HepG2 (cell line): Measurements from ENCODE around the gene BTBD19. TPM values are rescaled to one million over a fixed set of nuclear protein-coding genes. Genes with fewer than 3 reads are reported as not detected.

Experiments used
- ATF7 ChIP-seq, 2 experiments: fragments of 450-650 bp in 1 of 2; sonication (generic) in 1 of 2; formaldehyde crosslinking in 1 of 2; IDR thresholded peaks; 2 replicates each; pipeline versions ENCODE4 v1.4.0 to v1.6.1; 2016 to 2020; ENCODE audit warnings: antibody characterized with exemption in 1 of 2, mild to moderate bottlenecking in 1 of 2, missing genetic modification reagents in 1 of 2
- BRCA1 ChIP-seq: sonication (generic); formaldehyde crosslinking; IDR thresholded peaks from 2 replicates; pipeline ENCODE4 v1.4.0; 2020; ENCODE audit warnings: missing genetic modification reagents
- CTCF ChIP-seq: sonication (generic); formaldehyde crosslinking; IDR thresholded peaks from 2 replicates; pipeline ENCODE4 v1.5.0; 2020; ENCODE audit warnings: mild to moderate bottlenecking, missing genetic modification reagents, moderate library complexity
- EEA1 ChIP-seq: sonication (generic); formaldehyde crosslinking; IDR thresholded peaks from 2 replicates; pipeline ENCODE4 v1.5.1; 2020; ENCODE audit warnings: mild to moderate bottlenecking, missing genetic modification reagents, borderline replicate concordance
- FOXP1 ChIP-seq, 2 experiments: fragments of 450-650 bp in 1 of 2; IDR thresholded peaks; 2 replicates each; pipeline ENCODE4 v1.6.1; 2017 to 2018; ENCODE audit warnings: antibody characterized with exemption in 1 of 2
- HIVEP1 ChIP-seq: sonication (generic); formaldehyde crosslinking; IDR thresholded peaks from 2 replicates; pipeline ENCODE4 v1.4.0; 2020; ENCODE audit warnings: mild to moderate bottlenecking, missing genetic modification reagents
- KDM5B ChIP-seq: sonication (generic); formaldehyde crosslinking; IDR thresholded peaks from 2 replicates; pipeline ENCODE4 v1.4.0; 2020; ENCODE audit warnings: missing genetic modification reagents, mild to moderate bottlenecking, borderline replicate concordance
- MYNN ChIP-seq: sonication (generic); formaldehyde crosslinking; IDR thresholded peaks from 2 replicates; pipeline ENCODE4 v1.4.0; 2020; ENCODE audit warnings: mild to moderate bottlenecking, low read depth, missing genetic modification reagents
- NFE2L1 ChIP-seq: sonication (generic); formaldehyde crosslinking; IDR thresholded peaks from 2 replicates; pipeline ENCODE4 v1.4.0; 2020; ENCODE audit warnings: missing genetic modification reagents, mild to moderate bottlenecking, borderline replicate concordance
- PHF5A ChIP-seq: IDR thresholded peaks from one replicate; pipeline ENCODE4 v1.6.1; 2018; ENCODE audit warnings: low read depth, missing genetic modification reagents; ENCODE audit not compliant: unreplicated experiment
- PPARG ChIP-seq: conservative IDR thresholded peaks from 2 replicates; pipeline ENCODE4 v1.6.1; 2016; ENCODE audit warnings: missing biosample characterization, missing genetic modification reagents
- RBFOX2 ChIP-seq: fragments of 200-400 bp; formaldehyde crosslinking; IDR thresholded peaks from 2 replicates; pipeline ENCODE4 v1.6.1; 2017; ENCODE audit warnings: low read depth, mild to moderate bottlenecking, low read length
- SETDB1 ChIP-seq: sonication (generic); formaldehyde crosslinking; IDR thresholded peaks from 2 replicates; pipeline ENCODE4 v1.5.1; 2020; ENCODE audit warnings: missing genetic modification reagents, mild to moderate bottlenecking, borderline replicate concordance
- SMAD3 ChIP-seq: sonication (generic); formaldehyde crosslinking; IDR thresholded peaks from 2 replicates; pipeline ENCODE4 v1.4.0; 2020; ENCODE audit warnings: missing genetic modification reagents
- SNAI1 ChIP-seq: sonication (generic); formaldehyde crosslinking; IDR thresholded peaks from 2 replicates; pipeline ENCODE4 v1.5.0; 2020; ENCODE audit warnings: mild to moderate bottlenecking, missing genetic modification reagents, borderline replicate concordance
- SPEN ChIP-seq: sonication (generic); formaldehyde crosslinking; IDR thresholded peaks from 2 replicates; pipeline ENCODE4 v1.5.1; 2020; ENCODE audit warnings: low read depth, mild to moderate bottlenecking, missing genetic modification reagents
- TBX3 ChIP-seq: fragments of 450-650 bp; IDR thresholded peaks from 2 replicates; pipeline ENCODE4 v1.6.1; 2017; ENCODE audit warnings: antibody characterized with exemption, mild to moderate bottlenecking, inconsistent platforms, borderline replicate concordance
- ZFYVE20 ChIP-seq: sonication (generic); formaldehyde crosslinking; IDR thresholded peaks from 2 replicates; pipeline ENCODE4 v1.8.0; 2023; ENCODE audit warnings: low read depth, mild to moderate bottlenecking, moderate library complexity, missing genetic modification reagents, borderline replicate concordance
- ZNF512 ChIP-seq: sonication (generic); formaldehyde crosslinking; IDR thresholded peaks from 2 replicates; pipeline ENCODE4 v1.4.0; 2020; ENCODE audit warnings: mild to moderate bottlenecking, missing genetic modification reagents
- ZNF558 ChIP-seq: sonication (generic); formaldehyde crosslinking; IDR thresholded peaks from 2 replicates; pipeline ENCODE4 v1.9.0; 2022; ENCODE audit warnings: mild to moderate bottlenecking, missing genetic modification reagents, borderline replicate concordance
- ZNF589 ChIP-seq: sonication (generic); formaldehyde crosslinking; conservative IDR thresholded peaks from 2 replicates; pipeline ENCODE4 v1.8.0; 2022; ENCODE audit warnings: mild to moderate bottlenecking, moderate library complexity, missing genetic modification reagents
- ZNF720 ChIP-seq: sonication (generic); formaldehyde crosslinking; IDR thresholded peaks from 2 replicates; pipeline ENCODE4 v1.4.0; 2020; ENCODE audit warnings: missing genetic modification reagents
- ZNF83 ChIP-seq: sonication (generic); formaldehyde crosslinking; IDR thresholded peaks from 2 replicates; pipeline ENCODE4 v1.4.0; 2020; ENCODE audit warnings: missing genetic modification reagents, mild to moderate bottlenecking, borderline replicate concordance
- ZNF883 ChIP-seq: sonication (generic); formaldehyde crosslinking; IDR thresholded peaks from 2 replicates; pipeline ENCODE4 v1.5.1; 2020; ENCODE audit warnings: mild to moderate bottlenecking, missing genetic modification reagents; ENCODE audit errors: not compliant biosample characterization
- polyA plus RNA-seq, 8 experiments: library from polyadenylated mRNA; depleted of rRNA in 3 of 8; stranded (reverse) in 7 of 8; unstranded in 1 of 8; fragments of >200 nt; fragmentation: Illumina TruSeq in 4 of 8; extraction: Trizol in 4 of 8; gene quantifications; 2 replicates each; pipeline versions ENCODE4 v1.2.1 to v1.2.3, GENCODE V29; 2011 to 2016; ENCODE audit warnings: low read depth in 4 of 8, missing spikeins in 1 of 8, mixed read lengths in 1 of 8; ENCODE audit not compliant: insufficient read depth in 1 of 8
- total RNA-seq, 5 experiments: library from RNA; depleted of rRNA; stranded (reverse); fragments of >200 nt; fragmentation: Illumina TruSeq; extraction: Trizol; gene quantifications; 2 replicates each; pipeline ENCODE4 v1.2.3, GENCODE V29; 2016; ENCODE audit warnings: low read depth in 1 of 5
- TF ChIP-seq, protein P1 (sequence below): sonication (generic); formaldehyde crosslinking; IDR thresholded peaks from 2 replicates; pipeline ENCODE4 v1.4.0; 2020; ENCODE audit warnings: missing genetic modification reagents

BTBD19 gene
- total and polyA plus RNA-seq, 2 of the 13 experiments (the other 11 are each of a cell fraction or from before 2014, with no cell fraction given): 2.7 to 6.7 TPM

GRCh38 chr1:44807364-44808062 is 810 bp upstream of the BTBD19 start (continued):
- 0 out of 2 replicates have a peak, but pooled peaks have one; percentile 4 for TF ChIP-seq SNAI1 (CRISPR knock-in tag)
- TF ChIP-seq ZFYVE20 (CRISPR knock-in tag): no peak
- peak; percentile 73; the same call in 1 of the 2 replicates for TF ChIP-seq ZNF558 (CRISPR knock-in tag)
- TF ChIP-seq ZNF512 (CRISPR knock-in tag): peak; percentile 47; the same call in 1 of the 2 replicates
- TF ChIP-seq MYNN (CRISPR knock-in tag): no peak
- TF ChIP-seq ZNF883 (CRISPR knock-in tag): no peak
- TF ChIP-seq, protein P1, sequence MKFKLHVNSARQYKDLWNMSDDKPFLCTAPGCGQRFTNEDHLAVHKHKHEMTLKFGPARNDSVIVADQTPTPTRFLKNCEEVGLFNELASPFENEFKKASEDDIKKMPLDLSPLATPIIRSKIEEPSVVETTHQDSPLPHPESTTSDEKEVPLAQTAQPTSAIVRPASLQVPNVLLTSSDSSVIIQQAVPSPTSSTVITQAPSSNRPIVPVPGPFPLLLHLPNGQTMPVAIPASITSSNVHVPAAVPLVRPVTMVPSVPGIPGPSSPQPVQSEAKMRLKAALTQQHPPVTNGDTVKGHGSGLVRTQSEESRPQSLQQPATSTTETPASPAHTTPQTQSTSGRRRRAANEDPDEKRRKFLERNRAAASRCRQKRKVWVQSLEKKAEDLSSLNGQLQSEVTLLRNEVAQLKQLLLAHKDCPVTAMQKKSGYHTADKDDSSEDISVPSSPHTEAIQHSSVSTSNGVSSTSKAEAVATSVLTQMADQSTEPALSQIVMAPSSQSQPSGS (CRISPR knock-in tag): peak; percentile 40; the same call in 1 of the 2 replicates
- no peak; the same call in 1 of the 2 replicates for TF ChIP-seq TBX3
- no peak for TF ChIP-seq EEA1
- no peak for TF ChIP-seq PPARG (CRISPR knock-in tag)
- 0 out of 2 replicates have a peak, but pooled peaks have one; percentile 66 for TF ChIP-seq ZNF589 (CRISPR knock-in tag)
- TF ChIP-seq HIVEP1 (CRISPR knock-in tag): peak; percentile 88; the same call in 1 of the 2 replicates
- TF ChIP-seq ZNF720 (CRISPR knock-in tag): no peak
- TF ChIP-seq BRCA1 (CRISPR knock-in tag): no peak
- peak; percentile 94; the same call in 1 of the 2 replicates for TF ChIP-seq ZNF83 (CRISPR knock-in tag)
- TF ChIP-seq NFE2L1 (CRISPR knock-in tag): peak; percentile 92; the same call in 1 of the 2 replicates
- TF ChIP-seq SETDB1 (CRISPR knock-in tag): no peak
- TF ChIP-seq FOXP1 (IDR thresholded peaks at IDR 0.05): peak; percentile 8; the same call in 1 of the 2 replicates
- peak; percentile 55 for TF ChIP-seq FOXP1 (CRISPR knock-in tag; IDR thresholded peaks at IDR 0.05)
- TF ChIP-seq ATF7 (IDR thresholded peaks at IDR 0.05): peak; percentile 17; the same call in 1 of the 2 replicates
- TF ChIP-seq ATF7 (CRISPR knock-in tag; IDR thresholded peaks at IDR 0.05): peak; percentile 93
- peak; percentile 40; the same call in 1 of the 2 replicates for TF ChIP-seq RBFOX2
- peak; percentile 10; the same call in 1 of the 2 replicates for TF ChIP-seq SMAD3 (CRISPR knock-in tag)
- TF ChIP-seq CTCF: peak; percentile 21
- peak; percentile 87 for TF ChIP-seq KDM5B (CRISPR knock-in tag)
- TF ChIP-seq SPEN (CRISPR knock-in tag): peak; percentile 48; the same call in 1 of the 2 replicates
- peak; percentile 32 for TF ChIP-seq PHF5A (CRISPR knock-in tag)
